Measurements from ENCODE around the gene AHRR. TPM values are rescaled to one million over a fixed set of nuclear protein-coding genes. Genes with fewer than 3 reads are reported as not detected.

The AHRR gene
- total and polyA plus RNA-seq, 9 of the 15 experiments (the other 6 are each of a cell fraction or from before 2014, with no cell fraction given), result 0.06 to 1.6 (median 0.75) TPM; not detected in 1

DNA sequence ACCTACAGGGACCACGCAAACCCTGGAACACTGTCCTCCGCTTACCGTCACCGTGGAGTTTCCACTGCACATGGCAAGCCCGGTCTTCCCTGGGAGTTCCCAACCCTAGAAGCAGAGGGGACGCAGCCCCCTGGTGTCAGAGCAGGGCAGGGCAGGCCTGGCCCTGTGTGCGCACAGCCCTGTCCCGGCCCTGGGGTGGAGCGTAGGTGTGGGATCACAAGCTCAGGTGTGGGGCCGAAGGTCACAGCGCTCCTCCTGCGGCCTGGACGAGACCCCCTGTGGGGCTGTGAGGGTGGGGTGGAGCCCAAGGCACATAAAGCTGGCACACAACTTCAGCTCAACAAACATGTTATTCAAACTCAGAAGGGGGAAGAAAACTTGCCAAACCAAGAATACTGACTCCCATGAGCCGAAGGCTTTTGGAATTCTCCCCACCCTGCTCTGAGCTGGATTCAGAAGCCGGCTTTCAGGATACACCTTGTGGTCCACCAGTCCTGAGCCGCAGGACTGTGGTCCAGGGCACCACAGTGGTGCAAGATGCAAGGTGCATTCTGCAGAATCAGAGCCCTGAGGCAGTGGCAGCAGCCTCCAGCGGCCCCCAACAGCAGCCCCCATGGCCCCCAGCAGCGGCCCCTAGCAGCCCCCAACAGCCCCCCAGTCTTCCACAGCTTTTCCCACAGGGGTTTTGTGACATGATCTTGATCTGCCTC is 109.6 kb downstream of the AHRR start (continued):
- TF ChIP-seq, protein P1, sequence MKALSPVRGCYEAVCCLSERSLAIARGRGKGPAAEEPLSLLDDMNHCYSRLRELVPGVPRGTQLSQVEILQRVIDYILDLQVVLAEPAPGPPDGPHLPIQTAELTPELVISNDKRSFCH (CRISPR knock-in tag; IDR thresholded peaks at IDR 0.05), result no peak
- TF ChIP-seq, protein P1 (tag; IDR thresholded peaks at IDR 0.05), result no peak
- TF ChIP-seq RB1 (IDR thresholded peaks at IDR 0.05; ENCODE audit: low read depth) (peak; percentile 26; the same call in 1 of the 2 replicates), ARNT (IDR thresholded peaks at IDR 0.05) (no peak), ZNF23 (CRISPR knock-in tag; IDR thresholded peaks at IDR 0.05) (no peak), SPI1 (IDR thresholded peaks at IDR 0.05; ENCODE audit: borderline replicate concordance, low read depth, low read length) (no peak), XRCC3 (IDR thresholded peaks at IDR 0.05) (no peak), NR3C1 (CRISPR knock-in tag; IDR thresholded peaks at IDR 0.05) (no peak), ZNF121 (CRISPR knock-in tag; conservative IDR thresholded peaks at IDR 0.05) (no peak), ZNF707 (CRISPR knock-in tag; conservative IDR thresholded peaks at IDR 0.05) (no peak), ZNF318 (IDR thresholded peaks at IDR 0.05; ENCODE audit: borderline replicate concordance in 1 of 2, low read depth in 1 of 2) (no peak), MTA2 (IDR thresholded peaks at IDR 0.05; ENCODE audit: low read depth) (no peak), SMAD3 (CRISPR knock-in tag; conservative IDR thresholded peaks at IDR 0.05) (no peak), POLR2B (IDR thresholded peaks at IDR 0.05; ENCODE audit: low read depth, partially characterized antibody) (no peak), CREM (IDR thresholded peaks at IDR 0.05; ENCODE audit: low read depth) (no peak), PTRF (tag; IDR thresholded peaks at IDR 0.05) (no peak), PTTG1 (tag; IDR thresholded peaks at IDR 0.05; ENCODE audit: low read depth) (no peak)
- TF ChIP-seq, protein P2, sequence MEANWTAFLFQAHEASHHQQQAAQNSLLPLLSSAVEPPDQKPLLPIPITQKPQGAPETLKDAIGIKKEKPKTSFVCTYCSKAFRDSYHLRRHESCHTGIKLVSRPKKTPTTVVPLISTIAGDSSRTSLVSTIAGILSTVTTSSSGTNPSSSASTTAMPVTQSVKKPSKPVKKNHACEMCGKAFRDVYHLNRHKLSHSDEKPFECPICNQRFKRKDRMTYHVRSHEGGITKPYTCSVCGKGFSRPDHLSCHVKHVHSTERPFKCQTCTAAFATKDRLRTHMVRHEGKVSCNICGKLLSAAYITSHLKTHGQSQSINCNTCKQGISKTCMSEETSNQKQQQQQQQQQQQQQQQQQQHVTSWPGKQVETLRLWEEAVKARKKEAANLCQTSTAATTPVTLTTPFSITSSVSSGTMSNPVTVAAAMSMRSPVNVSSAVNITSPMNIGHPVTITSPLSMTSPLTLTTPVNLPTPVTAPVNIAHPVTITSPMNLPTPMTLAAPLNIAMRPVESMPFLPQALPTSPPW (CRISPR knock-in tag; IDR thresholded peaks at IDR 0.05), result no peak
